HG02571 (cell line): ENCODE results near the gene CALHM6.
"Not testable (repeated sequence)": the region's sequence is repeated elsewhere in the genome, so short reads cannot be mapped to it uniquely, and the experiment has no call there.

ENCODE experiments used
- ATAC-seq: cut with Tn5 transposase; IDR thresholded peaks from one replicate; pipeline ENCODE4 v1.9.1; 2021; ENCODE audit warnings: mild to moderate bottlenecking, moderate library complexity; ENCODE audit not compliant: unreplicated experiment

The CALHM6 gene

GRCh38 chr6:116472706-116473105, 11.5 kb downstream of the CALHM6 start:
- no peak for ATAC-seq

GRCh38 chr6:116475141-116475540, 14.0 kb downstream of the CALHM6 start:
- no peak for ATAC-seq

GRCh38 chr6:116476002-116476678, 15.0 kb downstream of the CALHM6 start:
- peak; percentile 100 for ATAC-seq

GRCh38 chr6:116482780-116483179, 21.6 kb downstream of the CALHM6 start:
- no peak for ATAC-seq

- no peak for ATAC-seq
Measured at GRCh38 chr6:116483616-116484015, 22.4 kb downstream of the CALHM6 start.

GRCh38 chr6:116485559-116486184, 24.5 kb downstream of the CALHM6 start:
- no peak for ATAC-seq

GRCh38 chr6:116491610-116492330, 30.6 kb downstream of the CALHM6 start:
- ATAC-seq = no peak

- ATAC-seq = no peak
Measured at GRCh38 chr6:116492331-116493067, 31.3 kb downstream of the CALHM6 start.

- not testable (repeated sequence) for ATAC-seq
Measured at GRCh38 chr6:116495161-116495560, 34.0 kb downstream of the CALHM6 start.

GRCh38 chr6:116497113-116497676, 36.0 kb downstream of the CALHM6 start:
- ATAC-seq = no peak

- ATAC-seq = no peak
Measured at GRCh38 chr6:116500969-116501433, 39.8 kb downstream of the CALHM6 start.

GRCh38 chr6:116507324-116507723, 46.1 kb downstream of the CALHM6 start:
- ATAC-seq = no peak

GRCh38 chr6:116508527-116508926, 47.4 kb downstream of the CALHM6 start:
- no peak for ATAC-seq

- no peak for ATAC-seq
Measured at GRCh38 chr6:116511424-116512110, 50.4 kb downstream of the CALHM6 start, which contains the start of gene CALHM5. TSS of gene CALHM5 (plus strand) at chr6:116511639. CDS start at chr6:116511697, 58 bp downstream.

- ATAC-seq = no peak
Measured at GRCh38 chr6:116512111-116512559, 51.0 kb downstream of the CALHM6 start.

- ATAC-seq = no peak
Measured at GRCh38 chr6:116512734-116513133, 51.6 kb downstream of the CALHM6 start.
